ENCODE results near the gene RNF212.

DNA sequence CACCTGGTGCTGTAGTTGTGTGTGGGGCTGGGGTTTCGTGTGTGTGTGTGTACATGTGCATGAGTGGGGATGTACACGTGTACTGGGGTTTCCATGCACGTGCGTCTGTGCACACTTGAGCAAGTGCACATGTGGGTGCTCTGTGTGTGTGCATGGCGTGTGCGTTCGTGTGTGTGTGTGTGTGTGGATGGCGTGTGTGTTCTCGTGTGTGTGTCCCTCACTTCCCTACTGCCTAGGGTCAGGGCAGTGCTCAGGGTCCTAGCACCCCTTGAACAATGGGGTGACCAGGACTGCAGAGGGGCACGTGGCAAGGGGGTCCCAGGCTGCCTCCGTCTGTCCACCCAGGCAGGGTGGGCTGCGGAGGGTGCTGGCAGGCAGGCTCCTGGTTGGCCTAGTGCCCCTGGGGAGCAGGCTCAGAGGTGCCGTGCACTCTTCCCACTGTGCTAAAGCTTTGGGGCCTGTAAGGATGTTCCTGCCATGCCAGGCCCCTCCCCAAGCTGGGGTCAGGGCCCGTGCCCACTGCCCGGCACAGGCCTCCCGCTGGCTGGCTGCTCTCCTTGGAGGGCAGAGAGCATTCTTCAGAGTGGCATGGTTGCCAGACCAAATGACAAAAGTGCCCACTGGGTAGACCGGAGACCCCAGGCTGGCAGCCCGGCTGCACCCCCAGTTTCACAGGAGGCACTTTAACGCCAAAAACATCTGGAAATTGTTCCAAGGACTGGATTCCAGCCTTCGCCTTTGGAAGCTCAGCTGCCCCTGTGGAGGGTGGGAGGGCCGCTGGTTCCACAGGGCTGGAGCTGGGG lies 72.8 kb downstream of the RNF212 start:
- TF ChIP-seq, protein P1, sequence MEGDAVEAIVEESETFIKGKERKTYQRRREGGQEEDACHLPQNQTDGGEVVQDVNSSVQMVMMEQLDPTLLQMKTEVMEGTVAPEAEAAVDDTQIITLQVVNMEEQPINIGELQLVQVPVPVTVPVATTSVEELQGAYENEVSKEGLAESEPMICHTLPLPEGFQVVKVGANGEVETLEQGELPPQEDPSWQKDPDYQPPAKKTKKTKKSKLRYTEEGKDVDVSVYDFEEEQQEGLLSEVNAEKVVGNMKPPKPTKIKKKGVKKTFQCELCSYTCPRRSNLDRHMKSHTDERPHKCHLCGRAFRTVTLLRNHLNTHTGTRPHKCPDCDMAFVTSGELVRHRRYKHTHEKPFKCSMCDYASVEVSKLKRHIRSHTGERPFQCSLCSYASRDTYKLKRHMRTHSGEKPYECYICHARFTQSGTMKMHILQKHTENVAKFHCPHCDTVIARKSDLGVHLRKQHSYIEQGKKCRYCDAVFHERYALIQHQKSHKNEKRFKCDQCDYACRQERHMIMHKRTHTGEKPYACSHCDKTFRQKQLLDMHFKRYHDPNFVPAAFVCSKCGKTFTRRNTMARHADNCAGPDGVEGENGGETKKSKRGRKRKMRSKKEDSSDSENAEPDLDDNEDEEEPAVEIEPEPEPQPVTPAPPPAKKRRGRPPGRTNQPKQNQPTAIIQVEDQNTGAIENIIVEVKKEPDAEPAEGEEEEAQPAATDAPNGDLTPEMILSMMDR (IDR thresholded peaks at IDR 0.05) = no peak
- no peak for TF ChIP-seq POLR2A (IDR thresholded peaks at IDR 0.05)
- no peak for TF ChIP-seq POLR2AphosphoS5 (IDR thresholded peaks at IDR 0.05)
- no peak for TF ChIP-seq EP300 (IDR thresholded peaks at IDR 0.05)

Measured in stomach (tissue), 4 donors.